HG02973 (cell line): ENCODE data around the gene WWP2.
"Not testable (repeated sequence)": the region's sequence is repeated elsewhere in the genome, so short reads cannot be mapped to it uniquely, and the experiment has no call there.

ENCODE experiments used
- ATAC-seq: cut with Tn5 transposase; IDR thresholded peaks from one replicate; pipeline ENCODE4 v1.9.1; 2021; ENCODE audit warnings: moderate library complexity; ENCODE audit not compliant: unreplicated experiment

Gene WWP2

GRCh38 chr16:69854776-69855175 lies 92.6 kb downstream of the WWP2 start:
- not testable (repeated sequence) for ATAC-seq

GRCh38 chr16:69855592-69855991 lies 93.5 kb downstream of the WWP2 start:
- no peak for ATAC-seq

DNA sequence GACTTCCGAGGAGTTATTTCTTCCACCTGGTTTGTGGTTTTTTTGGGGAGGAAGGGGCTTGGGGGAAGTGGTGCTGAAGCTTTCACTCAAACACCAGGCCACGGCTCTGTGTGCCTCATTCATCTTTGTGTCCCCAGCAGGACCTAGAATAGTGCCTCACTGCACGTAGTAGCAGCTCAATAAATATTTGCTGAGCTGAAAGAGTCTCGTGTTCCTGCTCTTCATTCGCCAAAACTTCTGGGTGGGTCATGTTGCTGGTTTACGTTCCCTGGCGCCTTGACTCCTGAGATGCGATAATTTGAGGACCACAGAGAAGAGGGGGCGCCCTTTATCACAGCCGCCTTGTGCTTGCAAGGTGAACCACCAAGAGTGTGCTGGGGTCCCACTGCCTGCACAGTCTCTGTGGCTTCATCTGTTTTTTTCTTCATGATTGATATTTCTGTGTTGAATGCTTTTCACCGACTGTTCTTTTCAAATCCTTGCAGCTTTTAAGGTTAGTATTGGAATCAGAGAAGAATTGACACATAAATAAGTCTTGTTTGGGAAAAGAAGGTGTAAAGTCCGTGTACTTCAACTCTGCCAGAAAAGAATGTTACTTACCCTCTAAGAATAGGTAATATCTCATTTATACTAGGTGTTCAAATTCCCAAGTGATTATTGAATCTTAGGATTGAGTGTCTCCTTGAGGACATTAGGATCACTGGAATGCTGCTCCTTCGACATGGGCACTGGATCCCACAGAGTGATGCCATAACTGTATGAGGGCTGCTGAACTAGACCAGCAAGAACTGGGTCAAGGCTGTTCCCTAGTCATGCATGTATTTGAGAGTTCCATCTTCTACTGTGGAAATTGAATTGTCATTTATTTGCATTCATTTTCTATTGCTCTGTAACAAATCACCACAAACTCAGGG lies 96.3 kb downstream of the WWP2 start:
- no peak for ATAC-seq

GRCh38 chr16:69859105-69859989 lies 97.2 kb downstream of the WWP2 start:
- ATAC-seq, result no peak

GRCh38 chr16:69860233-69861231 lies 98.4 kb downstream of the WWP2 start:
- no peak for ATAC-seq

DNA sequence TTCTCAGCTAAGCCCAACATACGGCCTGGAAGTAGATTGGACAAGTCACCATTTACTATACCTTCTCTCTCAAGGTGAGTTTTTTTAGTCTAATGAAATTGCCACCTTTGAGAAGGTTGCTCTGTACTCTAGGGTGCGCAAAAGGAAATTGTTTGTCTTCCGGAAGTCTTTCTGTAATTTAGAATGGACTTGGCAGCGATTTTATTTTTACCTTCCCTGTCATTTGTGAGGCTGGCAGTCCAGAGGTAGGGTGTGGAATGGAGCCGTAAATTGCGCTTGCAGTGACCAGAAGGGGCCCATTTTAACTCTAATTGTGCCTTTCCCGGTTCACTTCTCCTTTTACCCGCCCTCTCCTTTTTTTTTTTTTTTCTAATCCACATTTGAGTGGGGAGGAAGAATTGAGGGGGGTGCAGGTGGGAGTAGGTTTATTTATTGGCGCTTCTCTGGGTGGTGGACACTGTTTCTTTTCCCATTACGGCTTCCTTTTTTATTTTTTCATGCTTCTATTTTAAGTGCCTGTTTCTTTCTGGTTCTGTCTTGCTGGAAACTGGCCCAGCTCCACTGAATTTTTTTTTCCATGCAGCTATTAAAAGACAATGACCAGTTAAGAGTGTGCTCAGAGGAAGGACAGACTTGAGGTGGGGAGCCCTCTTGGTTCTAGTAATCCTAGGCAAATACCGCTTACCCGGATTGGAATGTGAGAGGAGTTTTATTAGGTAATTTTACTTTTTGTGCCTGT lies 99.3 kb downstream of the WWP2 start:
- no peak for ATAC-seq

DNA sequence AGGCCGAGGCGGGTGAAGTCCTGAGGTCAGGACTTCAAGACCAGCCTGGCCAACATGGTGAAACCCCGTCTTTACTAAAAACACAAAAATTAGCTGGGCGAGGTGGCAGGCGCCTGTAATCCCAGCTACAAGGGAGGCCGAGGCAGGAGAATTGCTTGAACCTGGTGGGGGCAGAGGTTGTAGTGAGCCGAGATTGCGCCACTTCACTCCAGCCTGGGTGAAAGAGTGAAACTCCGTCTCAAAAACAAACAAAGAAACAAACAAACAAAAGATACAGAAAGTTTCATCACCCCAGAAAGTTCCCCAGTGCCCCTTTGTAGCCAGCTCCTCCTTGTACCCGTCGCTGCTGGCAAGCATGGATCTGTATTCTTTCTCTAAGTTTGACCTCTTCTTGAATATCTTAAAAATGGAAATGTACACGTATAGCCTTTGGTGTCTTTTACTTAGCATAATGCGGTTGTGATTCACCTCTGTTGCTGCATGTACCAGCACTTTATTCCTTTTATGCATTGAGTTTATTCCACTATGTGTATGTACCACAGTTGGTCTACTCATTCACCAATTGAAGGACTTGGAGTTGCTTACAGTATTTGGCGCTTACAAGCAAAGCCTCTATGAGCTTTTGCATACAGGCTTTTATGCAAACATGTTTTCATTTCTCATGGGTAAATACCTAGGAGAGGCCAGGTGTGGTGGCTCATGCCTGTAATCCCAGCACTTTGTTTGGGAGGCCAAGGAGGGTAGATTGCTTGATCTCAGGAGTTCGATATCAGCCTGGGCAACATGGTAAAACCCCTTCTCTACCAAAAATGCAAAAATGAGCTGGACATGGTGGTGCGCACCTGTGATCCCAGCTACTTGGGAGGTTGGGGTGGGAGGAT lies 101.5 kb downstream of the WWP2 start:
- no peak for ATAC-seq

DNA sequence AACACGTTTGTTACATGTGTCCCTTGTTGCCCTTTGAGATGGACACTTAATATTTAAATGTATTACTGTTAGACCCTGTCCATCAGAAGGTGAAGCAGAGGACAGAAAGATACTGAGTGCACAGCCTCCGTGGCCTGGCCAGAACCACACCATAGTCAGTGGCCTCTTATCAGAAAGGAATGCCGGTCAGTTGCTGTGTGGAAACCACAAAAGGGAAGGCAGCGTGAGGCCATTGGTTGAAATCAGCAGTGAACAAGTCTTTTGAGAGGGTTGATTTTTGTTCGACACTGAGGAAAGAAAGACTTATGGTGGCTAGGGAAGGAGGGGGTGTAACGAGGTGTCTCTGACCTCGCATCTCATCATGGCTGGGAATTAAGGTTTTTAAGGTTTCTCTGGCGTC lies 103.6 kb downstream of the WWP2 start:
- ATAC-seq, result no peak

- no peak for ATAC-seq
Measured at GRCh38 chr16:69867784-69868560, 105.8 kb downstream of the WWP2 start.

- ATAC-seq, result no peak
Measured at GRCh38 chr16:69870761-69871160, 108.6 kb downstream of the WWP2 start.

- no peak for ATAC-seq
Measured at GRCh38 chr16:69871708-69872107, 109.6 kb downstream of the WWP2 start.

GRCh38 chr16:69872888-69873287 lies 110.8 kb downstream of the WWP2 start:
- no peak for ATAC-seq

- ATAC-seq, result no peak
Measured at GRCh38 chr16:69873783-69874182, 111.7 kb downstream of the WWP2 start.

DNA sequence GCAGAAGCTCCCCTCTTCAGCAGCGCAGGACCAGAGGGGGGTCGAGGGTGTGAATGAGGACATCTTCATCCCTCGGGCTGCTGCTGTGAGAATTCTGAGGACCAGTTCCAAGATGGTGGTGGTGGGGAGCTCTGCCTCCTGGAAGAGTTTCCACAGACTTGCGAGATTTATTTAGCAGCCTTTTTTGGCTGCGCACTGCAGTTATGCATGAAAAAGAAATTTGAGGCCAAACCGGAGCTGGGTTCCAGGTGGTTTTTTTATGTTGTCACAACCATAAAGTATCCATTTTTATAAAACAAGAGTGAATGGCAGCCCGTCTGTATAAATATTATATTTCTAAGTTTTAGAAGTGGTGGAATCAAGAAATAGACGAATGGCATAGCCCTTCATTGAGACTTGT lies 112.1 kb downstream of the WWP2 start:
- ATAC-seq, result no peak

- no peak for ATAC-seq
Measured at GRCh38 chr16:69880640-69881133, 118.6 kb downstream of the WWP2 start.

GRCh38 chr16:69881141-69881540 lies 119.0 kb downstream of the WWP2 start:
- ATAC-seq, result no peak

- ATAC-seq, result no peak
Measured at GRCh38 chr16:69883744-69884143, 121.6 kb downstream of the WWP2 start.

- no peak for ATAC-seq
Measured at GRCh38 chr16:69885722-69886121, 123.6 kb downstream of the WWP2 start.
